ENCODE measurements around the gene OR6B2. TPM values are rescaled to one million over a fixed set of nuclear protein-coding genes. Genes with fewer than 3 reads are reported as not detected.

Gene OR6B2
- total RNA-seq, 1 experiment from 2014 or later = not detected

GRCh38 chr2:240068193-240068592, 38.0 kb upstream of the OR6B2 start:
- ChIA-PET CTCF (no interaction called here), POLR2A (ENCODE audit: low non-redundant PET) (no interaction called here)
- Histone ChIP-seq H3K27ac (ENCODE audit: low read depth, low read length, poor library complexity, severe bottlenecking) (no peak overlapping the region), H3K9me3 (ENCODE audit: low read depth, low read length, poor library complexity, severe bottlenecking) (no peaks in the 10 kb centered on the region), H3K4me1 (ENCODE audit: insufficient read depth, low read length, poor library complexity, severe bottlenecking) (no peaks in the 10 kb centered on the region), H3K27me3 (replicated peaks; ENCODE audit: insufficient read depth, low read depth, low read length, poor library complexity) (peaks cover 49% of the 10 kb centered on the region), H3K36me3 (ENCODE audit: insufficient read depth, low read length, poor library complexity, severe bottlenecking) (no peaks in the 10 kb centered on the region), H3K4me3 (ENCODE audit: low read depth, low read length, poor library complexity, severe bottlenecking) (no peak overlapping the region)
- no peak for TF ChIP-seq CTCF (conservative IDR thresholded peaks at IDR 0.05; ENCODE audit: low read depth, low read length)
- TF ChIP-seq EZH2 (IDR thresholded peaks at IDR 0.05; ENCODE audit: borderline replicate concordance, low read depth, low read length, poor library complexity, severe bottlenecking) = no peak
- no TSS peak for BruUV-seq (replicated peaks)
- intact Hi-C loops (cut with micrococcal nuclease; ENCODE audit: unreplicated experiment) = no loop called here
- no peak for DNase-seq (ENCODE audit: low spot score)

GRCh38 chr2:240066489-240066888, 36.3 kb upstream of the OR6B2 start:
- ChIA-PET CTCF (no interaction called here), POLR2A (ENCODE audit: low non-redundant PET) (no interaction called here)
- H3K27me3 ChIP-seq (replicated peaks; ENCODE audit: insufficient read depth, low read depth, low read length, poor library complexity) = peaks cover 48% of the 10 kb centered on the region
- TF ChIP-seq CTCF (conservative IDR thresholded peaks at IDR 0.05; ENCODE audit: low read depth, low read length) = no peak
- no peak for TF ChIP-seq EZH2 (IDR thresholded peaks at IDR 0.05; ENCODE audit: borderline replicate concordance, low read depth, low read length, poor library complexity, severe bottlenecking)
- intact Hi-C loops (cut with micrococcal nuclease; ENCODE audit: unreplicated experiment) = no loop called here
- no peak overlapping the region for H3K27ac ChIP-seq (ENCODE audit: low read depth, low read length, poor library complexity, severe bottlenecking)
- no peaks in the 10 kb centered on the region for H3K36me3 ChIP-seq (ENCODE audit: insufficient read depth, low read length, poor library complexity, severe bottlenecking)
- no peaks in the 10 kb centered on the region for H3K9me3 ChIP-seq (ENCODE audit: low read depth, low read length, poor library complexity, severe bottlenecking)
- H3K4me3 ChIP-seq (ENCODE audit: low read depth, low read length, poor library complexity, severe bottlenecking) = no peak overlapping the region
- no peak for DNase-seq (ENCODE audit: low spot score)
- no TSS peak for BruUV-seq (replicated peaks)
- H3K4me1 ChIP-seq (ENCODE audit: insufficient read depth, low read length, poor library complexity, severe bottlenecking) = no peaks in the 10 kb centered on the region

GRCh38 chr2:240064898-240065297, 34.7 kb upstream of the OR6B2 start:
- no peaks in the 10 kb centered on the region for H3K9me3 ChIP-seq (ENCODE audit: low read depth, low read length, poor library complexity, severe bottlenecking)
- no peaks in the 10 kb centered on the region for H3K4me1 ChIP-seq (ENCODE audit: insufficient read depth, low read length, poor library complexity, severe bottlenecking)
- TF ChIP-seq CTCF (conservative IDR thresholded peaks at IDR 0.05; ENCODE audit: low read depth, low read length) (no peak), EZH2 (IDR thresholded peaks at IDR 0.05; ENCODE audit: borderline replicate concordance, low read depth, low read length, poor library complexity, severe bottlenecking) (no peak)
- H3K27ac ChIP-seq (ENCODE audit: low read depth, low read length, poor library complexity, severe bottlenecking) = no peak overlapping the region
- intact Hi-C loops (cut with micrococcal nuclease; ENCODE audit: unreplicated experiment) = loop anchor here (5.0 kb wide), 1 partner anchor 372 kb away; the partner anchor contains the start of gene GPC1
- no peaks in the 10 kb centered on the region for H3K36me3 ChIP-seq (ENCODE audit: insufficient read depth, low read length, poor library complexity, severe bottlenecking)
- H3K27me3 ChIP-seq (replicated peaks; ENCODE audit: insufficient read depth, low read depth, low read length, poor library complexity) = peaks cover 46% of the 10 kb centered on the region
- DNase-seq (ENCODE audit: low spot score) = no peak
- no TSS peak for BruUV-seq (replicated peaks)
- H3K4me3 ChIP-seq (ENCODE audit: low read depth, low read length, poor library complexity, severe bottlenecking) = no peak overlapping the region
- CTCF ChIA-PET = interaction anchor here (0.7 kb wide), 1 partner anchor 86 kb away, joined by 4 read pairs; no protein-coding TSS in a partner anchor
- POLR2A ChIA-PET (ENCODE audit: low non-redundant PET) = no interaction called here
